IPS DF 4.7 (cell line): ENCODE results near the gene BEST4.
"Not testable (repeated sequence)": the region's sequence is repeated elsewhere in the genome, so short reads cannot be mapped to it uniquely, and the experiment has no call there.

Experiments
- DNase-seq: peaks from one replicate; pipeline ENCODE4 v3.0.0-alpha.2; 2013; ENCODE audit warnings: low spot score; ENCODE audit errors: extremely low read depth

The BEST4 gene

GRCh38 chr1:44788120-44788860 lies at the start of gene BEST4:
Gene BEST4, minus strand, starts transcription at chr1:44788170. Its CDS starts 465 bp downstream, at chr1:44787705.
- DNase-seq: no peak

GRCh38 chr1:44835738-44836675 lies 48.0 kb upstream of the BEST4 start:
- peak; percentile 72 for DNase-seq

- no peak for DNase-seq
Observed at GRCh38 chr1:44834328-44834727, 46.4 kb upstream of the BEST4 start.

GRCh38 chr1:44832056-44832705 lies 44.2 kb upstream of the BEST4 start:
- no peak for DNase-seq

- no peak for DNase-seq
Observed at GRCh38 chr1:44831516-44831915, 43.5 kb upstream of the BEST4 start.

GRCh38 chr1:44830900-44831304 lies 42.9 kb upstream of the BEST4 start:
- DNase-seq: no peak

GRCh38 chr1:44829506-44830384 lies 41.8 kb upstream of the BEST4 start:
- DNase-seq: no peak

- DNase-seq: no peak
Observed at GRCh38 chr1:44828841-44829440, 41.0 kb upstream of the BEST4 start.

GRCh38 chr1:44828003-44828651 lies 40.2 kb upstream of the BEST4 start:
- DNase-seq: no peak

- DNase-seq: no peak
Observed at GRCh38 chr1:44827197-44828002, 39.4 kb upstream of the BEST4 start.

GRCh38 chr1:44826375-44827196 lies 38.6 kb upstream of the BEST4 start:
- no peak for DNase-seq

- DNase-seq: not testable (repeated sequence)
Observed at GRCh38 chr1:44824392-44824791, 36.4 kb upstream of the BEST4 start.

GRCh38 chr1:44822981-44823451 lies 35.0 kb upstream of the BEST4 start:
- DNase-seq: no peak

GRCh38 chr1:44822131-44822701 lies 34.2 kb upstream of the BEST4 start:
- DNase-seq: no peak

GRCh38 chr1:44821240-44821715 lies 33.3 kb upstream of the BEST4 start:
- DNase-seq: no peak

- no peak for DNase-seq
Observed at GRCh38 chr1:44820328-44821239, 32.6 kb upstream of the BEST4 start.
